ENCODE data around the gene MISP.

- TF ChIP-seq CTCF (IDR thresholded peaks at IDR 0.05) = no peak
- no peak for TF ChIP-seq MAX (IDR thresholded peaks at IDR 0.05)
- no peak for TF ChIP-seq POLR2A (IDR thresholded peaks at IDR 0.05; ENCODE audit: low read length)
- no peak for TF ChIP-seq RNF2 (IDR thresholded peaks at IDR 0.05; ENCODE audit: borderline replicate concordance, low read depth)
Observed at GRCh38 chr19:749811-750210, 1.1 kb upstream of the MISP start.
